ENCODE data around the gene DDOST.

Gene DDOST

GRCh38 chr1:20612221-20612746, 48.9 kb downstream of the DDOST start:
- TF ChIP-seq GATA3 (IDR thresholded peaks at IDR 0.05; ENCODE audit: low read depth, low read length) (no peak), GATA2 (IDR thresholded peaks at IDR 0.05; ENCODE audit: low read depth, low read length) (no peak)

GRCh38 chr1:20611652-20612051, 49.5 kb downstream of the DDOST start:
- TF ChIP-seq GATA2 (IDR thresholded peaks at IDR 0.05; ENCODE audit: low read depth, low read length) (no peak), GATA3 (IDR thresholded peaks at IDR 0.05; ENCODE audit: low read depth, low read length) (no peak)

DNA sequence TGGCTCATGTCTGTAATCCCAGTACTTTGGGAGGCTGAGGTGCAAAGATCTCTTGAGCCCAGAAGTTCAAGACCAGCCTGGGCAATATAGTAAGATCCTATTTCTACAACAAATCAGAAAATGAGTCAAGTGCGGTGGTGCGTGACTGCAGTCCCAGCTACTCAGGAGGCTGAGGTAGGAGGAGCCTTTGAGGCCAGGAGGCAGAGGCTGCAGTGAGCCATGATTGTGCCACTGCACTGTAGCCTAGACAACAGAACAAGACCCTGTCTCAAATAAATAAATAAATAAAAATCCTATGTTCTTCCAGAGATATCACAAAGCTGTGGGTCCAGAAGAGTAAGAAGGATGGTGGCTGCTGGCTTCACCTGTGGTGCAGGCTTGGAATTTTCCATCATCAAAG, 50.2 kb downstream of the DDOST start:
- no peak for TF ChIP-seq GATA2 (IDR thresholded peaks at IDR 0.05; ENCODE audit: low read depth, low read length)
- TF ChIP-seq GATA3 (IDR thresholded peaks at IDR 0.05; ENCODE audit: low read depth, low read length) = no peak

GRCh38 chr1:20609541-20609940, 51.6 kb downstream of the DDOST start:
- TF ChIP-seq GATA3 (IDR thresholded peaks at IDR 0.05; ENCODE audit: low read depth, low read length) (no peak), GATA2 (IDR thresholded peaks at IDR 0.05; ENCODE audit: low read depth, low read length) (no peak)

DNA sequence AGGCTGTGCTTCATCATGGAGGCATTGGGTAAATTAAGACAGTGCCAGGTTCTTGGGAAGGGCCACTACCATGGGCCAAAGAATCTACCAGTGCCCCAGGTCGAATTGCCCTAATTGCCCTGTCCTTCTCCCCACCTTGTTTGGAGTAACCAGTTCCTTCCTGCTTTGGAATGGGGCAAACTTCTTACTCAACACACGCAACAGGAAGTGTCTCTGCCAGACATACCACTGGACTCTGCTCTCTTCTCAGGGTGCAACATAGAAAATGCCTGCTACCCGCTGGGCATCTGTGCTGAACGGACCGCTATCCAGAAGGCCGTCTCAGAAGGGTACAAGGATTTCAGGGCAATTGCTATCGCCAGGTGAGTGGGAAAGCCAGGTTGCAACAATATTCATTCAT, 56.5 kb downstream of the DDOST start:
- TF ChIP-seq GATA2 (IDR thresholded peaks at IDR 0.05; ENCODE audit: low read depth, low read length) (no peak), GATA3 (IDR thresholded peaks at IDR 0.05; ENCODE audit: low read depth, low read length) (no peak)

DNA sequence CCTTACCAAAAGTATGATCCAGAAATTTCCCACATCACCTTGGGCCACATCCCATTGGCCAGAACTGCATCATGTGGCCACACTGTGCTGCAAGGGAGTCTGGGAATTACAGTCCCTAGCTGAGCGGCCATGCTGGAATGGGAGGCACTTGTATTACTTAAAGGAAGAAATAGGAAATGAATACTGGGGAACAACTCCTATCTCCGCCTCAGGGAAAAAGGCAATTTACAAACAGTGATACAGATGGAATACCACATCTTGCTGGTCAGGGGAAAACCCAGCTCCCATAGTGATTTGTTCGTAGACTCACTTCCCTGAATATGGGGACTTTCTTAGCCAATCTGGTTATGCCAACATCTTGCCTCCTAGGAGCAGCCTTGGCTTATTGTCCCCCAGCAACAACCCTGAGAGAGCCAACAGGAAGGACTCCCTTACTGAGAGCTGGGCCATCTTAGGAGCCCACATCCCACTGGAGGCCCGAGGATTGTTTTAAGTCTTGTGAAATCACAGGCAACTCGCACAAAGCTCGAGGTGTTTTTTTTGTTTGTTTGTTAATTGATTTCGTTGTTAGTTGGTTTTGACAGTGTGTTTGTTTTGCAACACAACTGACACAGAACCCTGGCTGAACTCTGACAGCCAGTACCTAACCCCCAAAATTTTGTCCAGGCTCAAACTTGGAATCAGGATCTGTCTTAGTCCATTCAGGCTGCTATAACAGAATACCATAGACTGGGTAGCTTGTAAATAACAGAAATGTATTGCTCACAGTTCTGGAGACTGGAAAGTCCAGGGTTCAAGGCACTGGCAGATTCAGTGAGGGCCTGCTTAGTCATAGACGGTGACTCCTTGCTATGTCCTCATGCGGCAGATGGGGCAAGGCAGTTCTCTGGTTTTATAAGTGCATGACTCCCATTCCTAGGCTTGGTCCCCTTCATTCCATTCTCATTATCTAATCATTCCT, 57.4 kb downstream of the DDOST start:
- TF ChIP-seq GATA2 (IDR thresholded peaks at IDR 0.05; ENCODE audit: low read depth, low read length) = no peak
- no peak for TF ChIP-seq GATA3 (IDR thresholded peaks at IDR 0.05; ENCODE audit: low read depth, low read length)

GRCh38 chr1:20602851-20603450, 58.2 kb downstream of the DDOST start:
- TF ChIP-seq GATA2 (IDR thresholded peaks at IDR 0.05; ENCODE audit: low read depth, low read length) (no peak), GATA3 (IDR thresholded peaks at IDR 0.05; ENCODE audit: low read depth, low read length) (no peak)

Data from SH-SY5Y (cell line).